ENCODE measurements around the gene EPHA5.

The EPHA5 gene

DNA sequence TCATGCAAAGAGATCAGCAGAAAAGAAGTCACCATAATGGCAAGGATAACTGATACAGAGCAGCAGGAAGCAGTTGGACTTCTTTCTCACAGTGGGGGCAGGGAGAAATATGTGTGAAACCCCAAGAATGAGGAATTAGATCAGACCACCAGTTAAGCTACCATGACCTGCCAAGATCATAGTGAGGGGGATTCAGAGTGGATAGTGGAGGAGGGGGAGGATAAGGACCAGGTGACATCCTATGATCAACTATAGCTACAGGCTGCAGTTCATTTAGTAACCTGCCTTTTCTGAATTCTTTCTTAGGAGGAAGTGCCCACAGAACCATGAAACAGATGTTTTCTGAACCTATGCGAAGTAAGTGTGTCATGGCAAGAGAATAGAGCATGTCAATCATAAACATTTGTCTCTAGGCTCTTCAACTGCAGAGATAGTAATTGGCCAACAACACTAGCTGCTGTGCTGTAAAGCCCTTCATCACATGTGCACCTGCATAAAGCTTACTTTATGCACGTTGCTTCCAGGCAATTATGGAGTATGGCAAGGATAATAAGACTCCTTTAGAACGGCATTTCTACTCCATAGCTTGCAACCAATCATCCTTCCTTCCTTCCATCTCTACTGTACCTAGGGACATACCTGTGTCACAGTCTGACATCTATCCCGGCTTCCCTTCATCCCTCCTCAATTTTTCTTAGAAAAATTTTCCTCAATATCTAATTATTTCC, 329.7 kb downstream of the EPHA5 start:
- H3K4me3 ChIP-seq (ENCODE audit: low read depth, low read length), result no peak overlapping the region
- no peaks in the 10 kb centered on the region for H3K9me3 ChIP-seq (ENCODE audit: control insufficient read depth, insufficient read depth, low read depth, low read length)
- CTCF ChIA-PET, result no interaction called here
- POLR2A ChIA-PET, result no interaction called here
- no peaks in the 10 kb centered on the region for H3K4me1 ChIP-seq (ENCODE audit: control insufficient read depth, insufficient read depth, low read length)
- no peak overlapping the region for H3K27ac ChIP-seq (ENCODE audit: extremely low read depth, low read depth, low read length)
- H3K36me3 ChIP-seq (ENCODE audit: control insufficient read depth in 2 of 2, insufficient read depth in 1 of 2, low read length in 2 of 2), result no peaks in the 10 kb centered on the region
- TF ChIP-seq ZNF510 (tag by site-specific recombination; IDR thresholded peaks at IDR 0.05; ENCODE audit: insufficient replicate concordance) (no peak), ZNF76 (tag by site-specific recombination; IDR thresholded peaks at IDR 0.05; ENCODE audit: borderline replicate concordance, low read depth) (no peak), OSR2 (tag by site-specific recombination; IDR thresholded peaks at IDR 0.05) (no peak), ZNF121 (tag by site-specific recombination; IDR thresholded peaks at IDR 0.05) (no peak), ZNF843 (tag by site-specific recombination; IDR thresholded peaks at IDR 0.05) (no peak), KLF1 (tag by site-specific recombination; IDR thresholded peaks at IDR 0.05) (no peak), TCF7L2 (IDR thresholded peaks at IDR 0.05; ENCODE audit: borderline replicate concordance, low read depth, low read length) (no peak), ZBTB8A (tag by site-specific recombination; IDR thresholded peaks at IDR 0.05) (no peak), ZNF610 (tag by site-specific recombination; IDR thresholded peaks at IDR 0.05; ENCODE audit: borderline replicate concordance) (no peak), ZNF302 (tag by site-specific recombination; IDR thresholded peaks at IDR 0.05; ENCODE audit: low read depth) (no peak)
- TF ChIP-seq, protein P1, sequence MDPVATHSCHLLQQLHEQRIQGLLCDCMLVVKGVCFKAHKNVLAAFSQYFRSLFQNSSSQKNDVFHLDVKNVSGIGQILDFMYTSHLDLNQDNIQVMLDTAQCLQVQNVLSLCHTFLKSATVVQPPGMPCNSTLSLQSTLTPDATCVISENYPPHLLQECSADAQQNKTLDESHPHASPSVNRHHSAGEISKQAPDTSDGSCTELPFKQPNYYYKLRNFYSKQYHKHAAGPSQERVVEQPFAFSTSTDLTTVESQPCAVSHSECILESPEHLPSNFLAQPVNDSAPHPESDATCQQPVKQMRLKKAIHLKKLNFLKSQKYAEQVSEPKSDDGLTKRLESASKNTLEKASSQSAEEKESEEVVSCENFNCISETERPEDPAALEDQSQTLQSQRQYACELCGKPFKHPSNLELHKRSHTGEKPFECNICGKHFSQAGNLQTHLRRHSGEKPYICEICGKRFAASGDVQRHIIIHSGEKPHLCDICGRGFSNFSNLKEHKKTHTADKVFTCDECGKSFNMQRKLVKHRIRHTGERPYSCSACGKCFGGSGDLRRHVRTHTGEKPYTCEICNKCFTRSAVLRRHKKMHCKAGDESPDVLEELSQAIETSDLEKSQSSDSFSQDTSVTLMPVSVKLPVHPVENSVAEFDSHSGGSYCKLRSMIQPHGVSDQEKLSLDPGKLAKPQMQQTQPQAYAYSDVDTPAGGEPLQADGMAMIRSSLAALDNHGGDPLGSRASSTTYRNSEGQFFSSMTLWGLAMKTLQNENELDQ (tag by site-specific recombination; IDR thresholded peaks at IDR 0.05; ENCODE audit: low read depth), result no peak
- TF ChIP-seq, protein P2, sequence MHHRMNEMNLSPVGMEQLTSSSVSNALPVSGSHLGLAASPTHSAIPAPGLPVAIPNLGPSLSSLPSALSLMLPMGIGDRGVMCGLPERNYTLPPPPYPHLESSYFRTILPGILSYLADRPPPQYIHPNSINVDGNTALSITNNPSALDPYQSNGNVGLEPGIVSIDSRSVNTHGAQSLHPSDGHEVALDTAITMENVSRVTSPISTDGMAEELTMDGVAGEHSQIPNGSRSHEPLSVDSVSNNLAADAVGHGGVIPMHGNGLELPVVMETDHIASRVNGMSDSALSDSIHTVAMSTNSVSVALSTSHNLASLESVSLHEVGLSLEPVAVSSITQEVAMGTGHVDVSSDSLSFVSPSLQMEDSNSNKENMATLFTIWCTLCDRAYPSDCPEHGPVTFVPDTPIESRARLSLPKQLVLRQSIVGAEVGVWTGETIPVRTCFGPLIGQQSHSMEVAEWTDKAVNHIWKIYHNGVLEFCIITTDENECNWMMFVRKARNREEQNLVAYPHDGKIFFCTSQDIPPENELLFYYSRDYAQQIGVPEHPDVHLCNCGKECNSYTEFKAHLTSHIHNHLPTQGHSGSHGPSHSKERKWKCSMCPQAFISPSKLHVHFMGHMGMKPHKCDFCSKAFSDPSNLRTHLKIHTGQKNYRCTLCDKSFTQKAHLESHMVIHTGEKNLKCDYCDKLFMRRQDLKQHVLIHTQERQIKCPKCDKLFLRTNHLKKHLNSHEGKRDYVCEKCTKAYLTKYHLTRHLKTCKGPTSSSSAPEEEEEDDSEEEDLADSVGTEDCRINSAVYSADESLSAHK (tag by site-specific recombination; IDR thresholded peaks at IDR 0.05), result no peak
- TF ChIP-seq, protein P3, sequence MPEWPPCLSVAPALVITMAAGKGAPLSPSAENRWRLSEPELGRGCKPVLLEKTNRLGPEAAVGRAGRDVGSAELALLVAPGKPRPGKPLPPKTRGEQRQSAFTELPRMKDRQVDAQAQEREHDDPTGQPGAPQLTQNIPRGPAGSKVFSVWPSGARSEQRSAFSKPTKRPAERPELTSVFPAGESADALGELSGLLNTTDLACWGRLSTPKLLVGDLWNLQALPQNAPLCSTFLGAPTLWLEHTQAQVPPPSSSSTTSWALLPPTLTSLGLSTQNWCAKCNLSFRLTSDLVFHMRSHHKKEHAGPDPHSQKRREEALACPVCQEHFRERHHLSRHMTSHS (tag by site-specific recombination; IDR thresholded peaks at IDR 0.05), result no peak

DNA sequence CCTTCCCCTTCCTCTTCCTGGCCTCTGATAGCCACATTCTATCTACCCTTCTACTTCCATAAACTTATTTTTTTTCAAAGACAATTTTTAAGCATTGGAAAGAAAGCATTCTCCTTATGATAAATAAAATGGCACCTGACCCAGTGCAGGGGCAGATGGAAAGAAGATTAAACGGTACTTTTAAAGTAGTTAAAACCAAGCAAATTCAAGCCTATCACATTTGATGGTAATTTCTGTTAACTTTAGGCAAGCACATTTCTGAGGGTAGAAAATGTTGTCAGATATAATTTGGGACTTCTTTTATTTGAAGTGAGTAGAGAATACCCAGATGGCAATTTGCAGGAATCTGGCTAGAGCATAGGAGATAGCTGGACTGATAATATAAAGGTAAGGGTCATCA, 332.9 kb downstream of the EPHA5 start:
- POLR2A ChIA-PET, result no interaction called here
- H3K9me3 ChIP-seq (ENCODE audit: control insufficient read depth, insufficient read depth, low read depth, low read length), result no peaks in the 10 kb centered on the region
- no peak overlapping the region for H3K27ac ChIP-seq (ENCODE audit: extremely low read depth, low read depth, low read length)
- no peaks in the 10 kb centered on the region for H3K36me3 ChIP-seq (ENCODE audit: control insufficient read depth in 2 of 2, insufficient read depth in 1 of 2, low read length in 2 of 2)
- no peaks in the 10 kb centered on the region for H3K4me1 ChIP-seq (ENCODE audit: control insufficient read depth, insufficient read depth, low read length)
- TF ChIP-seq ZBTB1 (tag by site-specific recombination; IDR thresholded peaks at IDR 0.05) (no peak), GLIS2 (tag by site-specific recombination; IDR thresholded peaks at IDR 0.05) (no peak), ZNF837 (tag by site-specific recombination; IDR thresholded peaks at IDR 0.05) (no peak), ZNF747 (tag by site-specific recombination; IDR thresholded peaks at IDR 0.05) (no peak), TRIM28 (IDR thresholded peaks at IDR 0.05; ENCODE audit: borderline replicate concordance, low read length) (no peak), ZNF133 (tag by site-specific recombination; IDR thresholded peaks at IDR 0.05) (no peak), ZNF830 (tag by site-specific recombination; IDR thresholded peaks at IDR 0.05; ENCODE audit: low read depth) (no peak)
- TF ChIP-seq, protein P4, sequence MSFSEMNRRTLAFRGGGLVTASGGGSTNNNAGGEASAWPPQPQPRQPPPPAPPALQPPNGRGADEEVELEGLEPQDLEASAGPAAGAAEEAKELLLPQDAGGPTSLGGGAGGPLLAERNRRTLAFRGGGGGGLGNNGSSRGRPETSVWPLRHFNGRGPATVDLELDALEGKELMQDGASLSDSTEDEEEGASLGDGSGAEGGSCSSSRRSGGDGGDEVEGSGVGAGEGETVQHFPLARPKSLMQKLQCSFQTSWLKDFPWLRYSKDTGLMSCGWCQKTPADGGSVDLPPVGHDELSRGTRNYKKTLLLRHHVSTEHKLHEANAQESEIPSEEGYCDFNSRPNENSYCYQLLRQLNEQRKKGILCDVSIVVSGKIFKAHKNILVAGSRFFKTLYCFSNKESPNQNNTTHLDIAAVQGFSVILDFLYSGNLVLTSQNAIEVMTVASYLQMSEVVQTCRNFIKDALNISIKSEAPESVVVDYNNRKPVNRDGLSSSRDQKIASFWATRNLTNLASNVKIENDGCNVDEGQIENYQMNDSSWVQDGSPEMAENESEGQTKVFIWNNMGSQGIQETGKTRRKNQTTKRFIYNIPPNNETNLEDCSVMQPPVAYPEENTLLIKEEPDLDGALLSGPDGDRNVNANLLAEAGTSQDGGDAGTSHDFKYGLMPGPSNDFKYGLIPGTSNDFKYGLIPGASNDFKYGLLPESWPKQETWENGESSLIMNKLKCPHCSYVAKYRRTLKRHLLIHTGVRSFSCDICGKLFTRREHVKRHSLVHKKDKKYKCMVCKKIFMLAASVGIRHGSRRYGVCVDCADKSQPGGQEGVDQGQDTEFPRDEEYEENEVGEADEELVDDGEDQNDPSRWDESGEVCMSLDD (tag by site-specific recombination; IDR thresholded peaks at IDR 0.05), result no peak
- TF ChIP-seq, protein P5, sequence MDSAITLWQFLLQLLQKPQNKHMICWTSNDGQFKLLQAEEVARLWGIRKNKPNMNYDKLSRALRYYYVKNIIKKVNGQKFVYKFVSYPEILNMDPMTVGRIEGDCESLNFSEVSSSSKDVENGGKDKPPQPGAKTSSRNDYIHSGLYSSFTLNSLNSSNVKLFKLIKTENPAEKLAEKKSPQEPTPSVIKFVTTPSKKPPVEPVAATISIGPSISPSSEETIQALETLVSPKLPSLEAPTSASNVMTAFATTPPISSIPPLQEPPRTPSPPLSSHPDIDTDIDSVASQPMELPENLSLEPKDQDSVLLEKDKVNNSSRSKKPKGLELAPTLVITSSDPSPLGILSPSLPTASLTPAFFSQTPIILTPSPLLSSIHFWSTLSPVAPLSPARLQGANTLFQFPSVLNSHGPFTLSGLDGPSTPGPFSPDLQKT (IDR thresholded peaks at IDR 0.05; ENCODE audit: borderline replicate concordance, low read depth, low read length), result no peak
- no peak overlapping the region for H3K4me3 ChIP-seq (ENCODE audit: low read depth, low read length)
- CTCF ChIA-PET, result no interaction called here

Data from HEK293 (cell line).